ENCODE data around the gene COG3. TPM values are rescaled to one million over a fixed set of nuclear protein-coding genes. Genes with fewer than 3 reads are reported as not detected.

COG3 gene
- total and polyA plus RNA-seq, 2 donors (not counting 3 experiments of a cell fraction or from before 2014, with no cell fraction given), result 18.9 to 27.0 TPM

DNA sequence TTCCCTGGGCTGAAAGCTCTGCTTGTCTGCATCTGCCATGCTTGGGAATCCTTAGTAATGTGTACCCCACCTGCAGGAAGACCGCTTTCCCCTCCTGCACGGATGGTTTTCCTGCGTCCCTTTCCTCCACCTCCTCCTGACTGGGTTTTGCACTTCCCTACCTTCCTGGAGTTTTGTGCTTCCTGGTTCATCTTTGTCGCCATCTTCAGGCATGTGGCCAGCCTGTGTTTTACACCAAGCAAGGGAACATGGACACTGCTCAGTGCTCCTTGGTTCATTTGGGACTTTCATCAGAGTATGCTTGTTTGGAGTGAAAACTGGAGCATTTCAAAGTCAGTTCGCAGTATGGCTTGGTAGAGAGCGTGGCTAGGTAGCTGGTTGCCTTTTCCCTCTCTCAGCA, 120.1 kb downstream of the COG3 start:
- FAIRE-seq (no peak), DNase-seq (ENCODE audit: low read depth, low spot score) (no peak)
- Histone ChIP-seq H3K27ac (ENCODE audit: insufficient read depth, low read depth, low read length) (no peak overlapping the region), H3K79me2 (ENCODE audit: control insufficient read depth, insufficient read depth, low read length) (no peaks in the 10 kb centered on the region), H3K27me3 (ENCODE audit: control insufficient read depth in 2 of 2, insufficient read depth in 2 of 2, low read length in 2 of 2) (no peaks in the 10 kb centered on the region), H3K4me3 (replicated peaks in 1 of 3; ENCODE audit: insufficient read depth in 1 of 3, low read depth in 1 of 3, low read length in 3 of 3) (no peak overlapping the region), H3K9me3 (replicated peaks; ENCODE audit: control insufficient read depth, insufficient read depth, low read length) (no peaks in the 10 kb centered on the region), H2AFZ (ENCODE audit: low read depth, low read length) (no peak overlapping the region), H3K9ac (replicated peaks; ENCODE audit: extremely low read depth, insufficient read depth, low read length) (no peak overlapping the region), H3K36me3 (ENCODE audit: control insufficient read depth in 2 of 2, extremely low read depth in 1 of 2, insufficient read depth in 2 of 2, low read length in 2 of 2) (no peaks in the 10 kb centered on the region), H3K4me2 (ENCODE audit: insufficient read depth, low read length) (no peak overlapping the region), H3K9me1 (replicated peaks; ENCODE audit: control insufficient read depth, extremely low read depth, insufficient read depth, low read length) (no peaks in the 10 kb centered on the region), H4K20me1 (replicated peaks; ENCODE audit: control insufficient read depth, extremely low read depth, insufficient read depth, low read length) (no peaks in the 10 kb centered on the region), H3K4me1 (ENCODE audit: control insufficient read depth, extremely low read depth, insufficient read depth, low read length) (no peaks in the 10 kb centered on the region)
- POLR2A ChIA-PET, result no interaction called here
- no TSS peak for BruUV-seq (replicated peaks)
- CTCF ChIA-PET, result no interaction called here
- TF ChIP-seq JUN (IDR thresholded peaks at IDR 0.05; ENCODE audit: borderline replicate concordance, insufficient read depth, insufficient read length, low read depth) (no peak), GATA2 (IDR thresholded peaks at IDR 0.05; ENCODE audit: insufficient read depth, insufficient read length, low read depth, low read length) (no peak), EZH2 (IDR thresholded peaks at IDR 0.05; ENCODE audit: borderline replicate concordance, low read depth, low read length, severe bottlenecking) (no peak), MYC (IDR thresholded peaks at IDR 0.05; ENCODE audit: low read depth, low read length) (no peak), CTCF (IDR thresholded peaks at IDR 0.05; ENCODE audit: extremely low read depth in 1 of 2, insufficient read depth in 1 of 2, low read depth in 1 of 2, low read length in 2 of 2) (no peak), FOS (IDR thresholded peaks at IDR 0.05; ENCODE audit: borderline replicate concordance, insufficient read depth, low read length) (no peak), POLR2A (IDR thresholded peaks at IDR 0.05; ENCODE audit: low read depth, low read length) (no peak), POLR2AphosphoS5 (IDR thresholded peaks at IDR 0.05; ENCODE audit: insufficient read depth, low read depth, low read length) (no peak)
- TF ChIP-seq, protein P1, sequence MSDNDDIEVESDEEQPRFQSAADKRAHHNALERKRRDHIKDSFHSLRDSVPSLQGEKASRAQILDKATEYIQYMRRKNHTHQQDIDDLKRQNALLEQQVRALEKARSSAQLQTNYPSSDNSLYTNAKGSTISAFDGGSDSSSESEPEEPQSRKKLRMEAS (IDR thresholded peaks at IDR 0.05; ENCODE audit: insufficient read depth, insufficient read length), result no peak
- dilution Hi-C loops (cut with MboI; ENCODE audit: extremely low pct_ligation_motif_present, low sequenced_read_pairs), result no loop called here
- intact Hi-C loops (cut with micrococcal nuclease), result no loop called here

Small RNAs within 50 kb of the gene (small RNA-seq; reads per million reads assigned to genes)
- not detected for gene RNA5SP27 (ENCODE audit: insufficient read depth, insufficient read length, low read depth, low replicate concordance)
- gene TIMM9P3 (ENCODE audit: insufficient read depth, insufficient read length, low read depth, low replicate concordance), result not detected

Other genes starting within 250 kb of the COG3 start
- 2,923 and 2,993 TPM in 2 replicates for gene TPT1, start 123.8 kb upstream of the COG3 start, total RNA-seq
- gene TPT1, start 123.8 kb upstream of the COG3 start, polyA plus RNA-seq, result 2,609 and 4,330 TPM in 2 replicates
- 27.0 and 28.9 TPM in 2 replicates for gene SLC25A30, start 46.6 kb upstream of the COG3 start, total RNA-seq
- gene SLC25A30, start 46.6 kb upstream of the COG3 start, polyA plus RNA-seq, result 12.2 and 13.3 TPM in 2 replicates
- gene ERICH6B, start 150.8 kb downstream of the COG3 start, total RNA-seq, result not detected in 2 replicates
- gene ERICH6B, start 150.8 kb downstream of the COG3 start, polyA plus RNA-seq, result not detected in 2 replicates
- gene CBY2, start 237.4 kb downstream of the COG3 start, total RNA-seq, result not detected in 2 replicates
- not detected in 2 replicates for gene CBY2, start 237.4 kb downstream of the COG3 start, polyA plus RNA-seq